Glutamatergic neuron (in vitro differentiated cells): ENCODE data around the gene CEP112. TPM values are rescaled to one million over a fixed set of nuclear protein-coding genes. Genes with fewer than 3 reads are reported as not detected.

Experiments
- DNase-seq: peaks from one replicate; pipeline ENCODE4 v3.0.0; 2022
- H3K27ac Mint-ChIP-seq: one replicate; pipeline ENCODE4 v1.8.0; 2020; ENCODE audit warnings: mild to moderate bottlenecking, mixed read lengths, inconsistent platforms; ENCODE audit not compliant: unreplicated experiment
- H3K27me3 Mint-ChIP-seq: one replicate; pipeline ENCODE4 v1.8.0; 2020; ENCODE audit warnings: mild to moderate bottlenecking, moderate library complexity, mixed read lengths, inconsistent platforms; ENCODE audit not compliant: unreplicated experiment
- H3K36me3 Mint-ChIP-seq: one replicate; pipeline ENCODE4 v1.8.0; 2020; ENCODE audit warnings: mild to moderate bottlenecking, mixed read lengths, inconsistent platforms; ENCODE audit not compliant: unreplicated experiment
- H3K4me1 Mint-ChIP-seq: one replicate; pipeline ENCODE4 v1.8.0; 2020; ENCODE audit warnings: mild to moderate bottlenecking, low read depth, mixed read lengths, inconsistent platforms; ENCODE audit not compliant: unreplicated experiment
- H3K4me3 Mint-ChIP-seq: one replicate; pipeline ENCODE4 v1.8.0; 2020; ENCODE audit warnings: mild to moderate bottlenecking, mixed read lengths, inconsistent platforms; ENCODE audit not compliant: unreplicated experiment
- H3K9me3 Mint-ChIP-seq: one replicate; pipeline ENCODE4 v1.8.0; 2020; ENCODE audit warnings: mild to moderate bottlenecking, moderate library complexity, mixed read lengths, inconsistent platforms; ENCODE audit not compliant: unreplicated experiment
- total RNA-seq: library from RNA; stranded (reverse); fragmentation: NEBNext Ultra II Directional; extraction: Animal tissue kit (Norgen Biotek cat#: 25700); gene quantifications from one replicate; pipeline ENCODE4 v1.2.1, GENCODE V29; 2021; ENCODE audit not compliant: unreplicated experiment
- TF ChIP-seq, protein P1 (sequence below): fragments of 200-600 bp; sonication (generic); IDR thresholded peaks from one replicate; pipeline ENCODE4 v1.5.0; 2021; ENCODE audit not compliant: partially characterized antibody, unreplicated experiment

The CEP112 gene
- total RNA-seq, 1 donor from 2014 or later = 8.5 TPM

DNA sequence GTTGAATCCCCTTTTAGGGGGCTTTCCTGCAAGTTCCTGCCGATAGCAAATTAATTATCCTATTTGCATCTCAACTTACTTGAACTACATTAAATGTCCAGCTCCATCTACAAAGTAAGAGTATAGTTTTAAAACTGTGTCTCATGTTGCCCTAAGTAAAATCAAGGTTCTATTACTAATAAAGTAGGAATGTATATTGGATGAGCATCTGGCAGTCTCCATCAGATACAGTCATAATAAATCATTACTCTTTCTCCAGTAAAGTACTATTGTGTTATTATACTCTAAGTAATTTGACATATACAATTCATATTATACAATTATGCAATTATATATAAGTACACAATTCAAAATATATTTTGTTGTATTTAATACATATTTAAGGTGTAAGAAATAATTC is 249.3 kb downstream of the CEP112 start:
- TF ChIP-seq, protein P1, sequence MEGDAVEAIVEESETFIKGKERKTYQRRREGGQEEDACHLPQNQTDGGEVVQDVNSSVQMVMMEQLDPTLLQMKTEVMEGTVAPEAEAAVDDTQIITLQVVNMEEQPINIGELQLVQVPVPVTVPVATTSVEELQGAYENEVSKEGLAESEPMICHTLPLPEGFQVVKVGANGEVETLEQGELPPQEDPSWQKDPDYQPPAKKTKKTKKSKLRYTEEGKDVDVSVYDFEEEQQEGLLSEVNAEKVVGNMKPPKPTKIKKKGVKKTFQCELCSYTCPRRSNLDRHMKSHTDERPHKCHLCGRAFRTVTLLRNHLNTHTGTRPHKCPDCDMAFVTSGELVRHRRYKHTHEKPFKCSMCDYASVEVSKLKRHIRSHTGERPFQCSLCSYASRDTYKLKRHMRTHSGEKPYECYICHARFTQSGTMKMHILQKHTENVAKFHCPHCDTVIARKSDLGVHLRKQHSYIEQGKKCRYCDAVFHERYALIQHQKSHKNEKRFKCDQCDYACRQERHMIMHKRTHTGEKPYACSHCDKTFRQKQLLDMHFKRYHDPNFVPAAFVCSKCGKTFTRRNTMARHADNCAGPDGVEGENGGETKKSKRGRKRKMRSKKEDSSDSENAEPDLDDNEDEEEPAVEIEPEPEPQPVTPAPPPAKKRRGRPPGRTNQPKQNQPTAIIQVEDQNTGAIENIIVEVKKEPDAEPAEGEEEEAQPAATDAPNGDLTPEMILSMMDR = no peak
- no peaks in the 10 kb centered on the region for H3K9me3 Mint-ChIP-seq
- no peak for DNase-seq
- H3K27ac Mint-ChIP-seq = no peak overlapping the region
- no peaks in the 10 kb centered on the region for H3K4me1 Mint-ChIP-seq
- H3K27me3 Mint-ChIP-seq = peaks cover 1% of the 10 kb centered on the region
- H3K4me3 Mint-ChIP-seq = no peak overlapping the region
- no peaks in the 10 kb centered on the region for H3K36me3 Mint-ChIP-seq

DNA sequence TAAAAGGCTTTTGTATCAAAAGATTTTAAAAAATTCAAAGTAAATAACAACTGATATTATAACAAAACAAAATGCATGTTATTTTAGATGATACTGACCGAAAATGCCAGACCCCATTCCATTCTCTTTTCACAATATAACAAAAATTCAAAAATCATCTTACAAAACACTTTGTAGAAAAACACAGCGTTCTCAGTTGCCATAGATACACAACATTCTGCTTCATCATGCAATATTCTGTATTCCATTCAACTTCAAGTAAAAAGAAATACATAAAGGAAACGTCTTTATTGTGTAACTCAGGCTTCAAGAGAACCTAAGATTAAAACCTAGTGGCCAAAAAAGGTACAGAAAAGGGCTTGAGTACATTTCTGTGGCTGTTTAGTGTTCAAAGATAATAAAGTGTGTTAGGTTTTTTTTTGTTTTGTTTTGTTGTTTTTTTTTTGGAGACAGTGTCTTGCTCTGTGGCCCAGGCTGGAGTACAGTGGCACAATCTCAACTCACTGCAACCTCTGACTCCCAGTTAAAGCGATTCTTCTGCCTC is 250.5 kb downstream of the CEP112 start:
- H3K36me3 Mint-ChIP-seq = no peaks in the 10 kb centered on the region
- TF ChIP-seq, protein P1 = peak; percentile 36
- no peaks in the 10 kb centered on the region for H3K9me3 Mint-ChIP-seq
- H3K27ac Mint-ChIP-seq = no peak overlapping the region
- H3K4me1 Mint-ChIP-seq = no peaks in the 10 kb centered on the region
- H3K27me3 Mint-ChIP-seq = peaks cover 1% of the 10 kb centered on the region
- DNase-seq = no peak
- H3K4me3 Mint-ChIP-seq = no peak overlapping the region

DNA sequence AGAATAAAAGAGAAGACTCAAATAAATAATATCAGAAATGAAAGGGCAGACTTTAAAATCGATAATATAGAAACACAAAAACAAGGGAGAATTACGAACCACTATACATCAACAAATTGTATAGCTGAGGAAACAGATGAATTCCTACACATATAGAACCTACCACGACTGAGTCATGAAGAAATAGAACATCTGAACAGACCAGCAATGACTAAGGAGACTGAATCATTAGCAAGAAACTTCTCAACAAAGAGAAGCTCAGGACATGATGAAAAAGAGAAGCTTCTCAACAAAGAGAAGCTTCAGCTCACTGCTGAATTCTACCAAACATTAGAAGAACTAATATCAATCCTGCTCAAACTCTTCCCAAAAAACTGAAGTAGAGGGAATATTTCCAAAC is 255.9 kb downstream of the CEP112 start:
- Mint-ChIP-seq H3K27me3 (no peaks in the 10 kb centered on the region), H3K9me3 (no peaks in the 10 kb centered on the region), H3K4me3 (no peak overlapping the region), H3K4me1 (no peaks in the 10 kb centered on the region), H3K36me3 (peaks cover 12% of the 10 kb centered on the region), H3K27ac (no peak overlapping the region)
- DNase-seq = no peak
- TF ChIP-seq, protein P1 = no peak

DNA sequence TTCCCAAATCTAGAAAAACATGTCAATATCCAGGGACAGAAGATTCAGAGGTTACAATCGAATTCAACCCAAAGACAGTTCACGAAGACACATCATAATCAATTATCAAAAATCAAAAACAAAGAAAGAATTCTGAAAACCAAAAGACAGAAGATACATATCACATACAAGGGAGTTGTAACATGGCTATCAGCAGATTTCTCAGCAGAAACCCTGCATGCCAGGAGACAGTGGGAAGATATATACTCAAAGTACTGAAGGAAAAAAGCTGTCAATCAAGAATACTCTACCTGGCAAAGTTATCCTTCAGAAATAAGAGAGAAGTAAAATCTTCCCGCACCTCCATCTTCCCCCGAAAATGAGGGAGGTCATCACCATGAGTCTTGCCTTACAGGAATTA is 258.6 kb downstream of the CEP112 start:
- TF ChIP-seq, protein P1 = no peak
- H3K4me3 Mint-ChIP-seq = no peak overlapping the region
- H3K27ac Mint-ChIP-seq = no peak overlapping the region
- no peaks in the 10 kb centered on the region for H3K4me1 Mint-ChIP-seq
- peaks cover 2% of the 10 kb centered on the region for H3K9me3 Mint-ChIP-seq
- no peaks in the 10 kb centered on the region for H3K27me3 Mint-ChIP-seq
- no peak for DNase-seq
- H3K36me3 Mint-ChIP-seq = peaks cover 12% of the 10 kb centered on the region

DNA sequence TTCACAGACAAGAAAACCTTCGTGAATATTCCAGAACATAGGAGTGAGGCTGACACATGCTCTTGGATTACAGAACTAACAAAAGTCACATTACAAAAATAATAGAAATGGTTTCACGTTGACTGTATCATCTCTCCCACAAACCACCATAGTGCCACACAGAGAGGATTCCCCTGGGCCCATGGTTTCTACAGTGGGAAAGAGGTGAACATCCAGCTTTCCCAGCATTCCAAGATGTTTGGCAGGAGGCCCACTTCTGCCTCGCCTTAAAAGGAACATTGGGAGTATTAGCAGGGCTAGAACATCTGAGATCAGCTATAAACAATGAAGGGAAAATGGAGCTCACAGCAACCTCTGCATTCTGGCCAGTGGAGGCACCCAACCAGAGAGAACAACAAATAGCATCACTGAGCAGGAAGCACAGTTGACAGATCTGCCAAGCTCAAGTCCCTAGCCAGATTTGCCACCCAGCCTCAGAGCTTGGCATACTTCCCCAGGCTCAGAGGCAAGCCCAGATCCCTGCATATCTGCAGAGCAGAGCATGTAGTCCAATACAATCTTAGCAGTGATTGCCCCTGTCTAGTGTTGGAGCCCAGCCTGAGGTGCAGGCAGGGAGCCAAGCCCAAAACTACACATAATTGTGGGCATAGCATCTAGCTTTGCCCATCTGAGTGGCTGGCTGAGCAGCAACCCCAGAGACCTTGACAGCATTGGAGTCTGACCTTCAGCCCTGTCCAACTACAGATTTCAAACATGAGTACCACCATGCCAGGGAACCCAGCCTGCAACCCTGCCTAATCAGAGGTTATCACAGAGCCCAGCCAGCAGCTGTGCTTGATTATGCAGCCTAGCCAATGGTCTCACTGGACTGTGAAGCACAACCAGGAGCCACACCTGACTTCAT is 260.4 kb downstream of the CEP112 start:
- Mint-ChIP-seq H3K36me3 (peaks cover 12% of the 10 kb centered on the region), H3K9me3 (peaks cover 2% of the 10 kb centered on the region), H3K27me3 (no peaks in the 10 kb centered on the region), H3K4me1 (no peaks in the 10 kb centered on the region), H3K4me3 (no peak overlapping the region), H3K27ac (no peak overlapping the region)
- TF ChIP-seq, protein P1 = no peak
- DNase-seq = no peak
